Hematopoietic multipotent progenitor cell treated with erythropoietin and hydrocortisone succinate and interleukin-3 and kit ligand, for 17 days (in vitro differentiated cells): ENCODE results near the gene ST6GALNAC4.
A peak's percentile ranks its signal among the peaks of the same experiment; 100 is the strongest.
"Not testable (repeated sequence)": the region's sequence is repeated elsewhere in the genome, so short reads cannot be mapped to it uniquely, and the experiment has no call there.

Experiments used
- DNase-seq: peaks from one replicate; pipeline ENCODE4 v3.0.0-alpha.2; 2015; ENCODE audit warnings: low spot score

Gene ST6GALNAC4

DNA sequence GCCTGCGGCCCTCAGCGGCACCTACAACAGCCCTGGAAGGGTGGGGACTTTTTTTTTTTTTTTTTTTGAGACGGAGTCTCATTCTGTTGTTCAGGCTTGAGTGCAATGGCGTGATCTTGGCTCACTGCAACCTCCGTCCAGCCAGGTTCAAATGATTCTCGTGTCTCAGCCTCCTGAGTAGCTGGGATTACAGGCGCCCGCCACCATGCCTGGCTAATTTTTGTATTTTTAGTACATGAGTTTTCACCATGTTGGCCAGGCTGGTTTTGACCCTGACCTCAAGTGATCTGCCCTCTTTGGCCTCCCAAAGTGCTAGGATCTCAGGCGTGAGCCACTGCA, 46.7 kb downstream of the ST6GALNAC4 start:
- not testable (repeated sequence) for DNase-seq

DNA sequence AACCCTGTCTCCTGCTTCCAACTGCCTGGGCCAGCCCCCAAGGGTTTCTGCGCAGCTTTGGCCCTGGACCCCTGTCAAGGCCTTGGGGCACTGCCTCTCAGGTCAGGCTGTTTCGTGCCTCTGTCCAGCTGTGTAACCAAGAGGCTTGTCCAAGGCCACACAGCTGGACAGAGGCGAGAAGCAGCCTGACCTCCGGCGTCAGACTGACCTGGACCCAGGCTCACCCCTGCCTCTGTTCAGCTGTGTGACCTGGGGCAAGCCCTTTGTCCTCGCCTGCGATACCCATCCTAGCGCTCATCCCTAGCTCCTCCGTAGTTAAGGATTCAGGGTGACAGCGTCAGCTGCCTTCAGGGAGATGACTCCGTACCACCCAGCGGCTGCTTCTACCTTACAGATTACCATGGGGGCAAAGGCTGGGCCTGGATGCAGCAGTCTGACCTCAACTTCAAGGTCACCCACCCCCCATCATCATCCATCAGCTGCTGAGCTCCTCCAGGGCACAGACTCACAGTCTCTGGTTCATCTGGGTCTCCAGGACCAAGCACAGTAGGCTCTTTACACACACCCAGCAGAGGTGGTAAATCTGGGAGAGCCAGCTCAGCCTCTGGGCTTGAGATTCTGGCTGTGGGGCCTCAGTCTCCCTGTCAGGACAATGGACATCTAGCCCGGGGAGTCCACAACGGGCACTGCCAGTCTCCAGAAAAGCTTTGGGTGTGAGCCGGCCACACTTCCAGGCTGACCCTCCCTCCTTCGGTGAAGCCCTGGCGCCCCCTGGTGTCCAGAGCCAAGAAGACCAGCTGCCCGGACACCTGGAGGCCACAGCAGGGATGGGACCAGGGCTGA, 47.3 kb downstream of the ST6GALNAC4 start:
- peak; percentile 92 for DNase-seq

- no peak for DNase-seq
These were observed 48.5 kb downstream of the ST6GALNAC4 start for GRCh38 chr9:127868278-127868902.

DNA sequence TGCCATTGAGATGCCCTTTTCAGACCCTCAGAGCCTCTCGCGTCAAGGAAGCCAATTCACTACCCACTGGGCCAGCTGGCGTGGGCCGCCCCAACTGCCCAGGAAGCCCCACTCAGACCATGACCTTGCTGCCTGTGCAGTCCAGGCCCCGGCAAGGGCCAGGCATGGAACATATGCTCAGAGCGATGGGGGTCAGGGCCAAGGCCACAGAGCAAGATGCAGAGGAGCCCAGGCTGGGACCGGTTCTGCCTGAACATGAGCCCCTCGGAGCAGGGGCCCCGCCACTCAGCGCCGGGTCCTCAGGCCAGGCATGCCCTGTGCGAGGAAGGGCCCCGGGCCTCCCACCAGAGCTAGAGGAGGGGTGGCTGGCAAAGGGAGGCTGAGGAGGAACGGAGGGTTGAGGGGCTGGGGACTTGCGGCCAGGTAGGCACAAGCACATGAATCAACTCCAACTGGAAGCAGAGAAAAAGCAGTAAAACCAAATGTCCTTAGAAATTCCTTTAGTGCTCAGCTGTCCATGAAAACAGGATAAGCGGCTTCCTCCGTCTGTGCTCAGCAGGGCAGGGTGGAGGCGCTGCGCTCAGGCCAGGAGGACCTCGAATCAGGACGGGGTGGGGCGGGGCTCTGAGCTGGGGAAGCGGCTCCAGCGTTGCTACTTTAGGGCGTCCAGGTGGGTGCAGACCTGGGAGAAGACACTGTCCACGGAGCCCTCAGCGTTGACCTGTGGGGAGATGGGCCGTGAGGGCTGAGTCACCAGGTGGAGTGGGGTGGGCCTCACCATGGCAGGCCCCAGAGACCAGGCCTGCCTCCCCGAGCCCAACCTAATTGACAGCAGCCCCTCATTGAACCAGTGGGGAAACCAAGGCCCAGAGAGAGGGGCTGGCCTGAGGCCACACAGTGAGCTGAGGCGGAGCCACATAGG, 49.2 kb downstream of the ST6GALNAC4 start:
- DNase-seq = no peak

- DNase-seq = no peak
These were observed 50.3 kb downstream of the ST6GALNAC4 start for GRCh38 chr9:127866535-127866934.

- DNase-seq = no peak
These were observed 51.0 kb downstream of the ST6GALNAC4 start for GRCh38 chr9:127865645-127866464.

GRCh38 chr9:127863191-127863621, 53.6 kb downstream of the ST6GALNAC4 start:
- no peak for DNase-seq

GRCh38 chr9:127862075-127863011, 54.5 kb downstream of the ST6GALNAC4 start:
- DNase-seq = peak; percentile 72

DNA sequence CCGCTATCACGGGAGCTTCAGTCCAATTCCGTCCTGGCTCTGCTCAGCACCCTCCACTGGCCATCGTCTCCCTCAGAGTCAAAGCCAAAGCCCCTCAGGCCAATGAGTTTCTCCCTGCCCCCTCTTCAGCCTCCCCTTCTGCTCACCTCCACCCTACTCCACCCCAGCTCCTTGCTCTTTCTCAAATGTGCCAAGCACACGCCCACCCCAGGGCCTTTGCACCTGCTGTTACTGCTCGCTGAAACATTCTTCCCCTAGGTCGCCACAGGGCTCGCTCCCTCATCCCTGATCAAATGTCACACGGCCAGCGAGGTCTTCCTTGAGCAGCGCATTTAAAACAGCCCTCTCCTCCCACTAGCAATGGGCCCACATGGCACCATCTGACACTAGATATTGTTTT, 56.1 kb downstream of the ST6GALNAC4 start:
- no peak for DNase-seq

- no peak for DNase-seq
These were observed 56.6 kb downstream of the ST6GALNAC4 start for GRCh38 chr9:127860260-127860659.

DNA sequence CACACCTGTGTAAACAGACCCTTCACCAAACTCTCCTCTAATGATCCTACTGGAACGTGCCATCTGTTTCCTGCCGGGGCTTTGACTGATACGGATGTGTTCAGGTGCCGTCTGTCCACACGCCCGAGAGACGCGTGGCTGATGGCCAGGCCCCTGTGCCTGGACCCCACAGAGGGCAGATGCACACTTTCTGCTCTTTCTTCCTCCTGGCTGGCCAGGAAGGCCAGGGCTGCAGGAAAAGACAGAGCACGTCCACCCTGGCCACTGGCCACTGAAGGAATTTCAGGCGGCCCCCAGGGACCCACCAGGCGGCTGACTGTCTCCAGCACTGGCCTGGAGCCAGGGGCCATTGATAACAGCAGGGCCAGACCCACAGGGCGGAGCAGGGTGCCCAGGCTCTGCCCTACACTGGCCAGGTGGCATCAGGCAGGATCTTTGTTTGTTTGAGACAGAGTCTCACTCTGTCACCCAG, 58.8 kb downstream of the ST6GALNAC4 start:
- DNase-seq = peak; percentile 61
